T-helper 1 cell treated with Interleukin-12 subunit alpha and Interleukin-12 subunit beta and Interleukin-4 antibody, amounts not matched to agents 30 μg/mL and 1 μg/mL, for 36 hours (primary cell): ENCODE results near the gene FOCAD.
"Not testable (repeated sequence)": the region's sequence is repeated elsewhere in the genome, so short reads cannot be mapped to it uniquely, and the experiment has no call there.

Source experiments
- H3K27ac Mint-ChIP-seq: one replicate; pipeline ENCODE4 v1.8.0; 2021; ENCODE audit warnings: mild to moderate bottlenecking, mixed read lengths
- H3K27me3 Mint-ChIP-seq: one replicate; pipeline ENCODE4 v1.8.0; 2021; ENCODE audit warnings: low read depth, mixed read lengths
- H3K36me3 Mint-ChIP-seq: one replicate; pipeline ENCODE4 v1.8.0; 2021; ENCODE audit warnings: low read depth, mixed read lengths
- H3K4me1 Mint-ChIP-seq: one replicate; pipeline ENCODE4 v1.8.0; 2021; ENCODE audit warnings: low read depth, mixed read lengths
- H3K4me3 Mint-ChIP-seq: one replicate; pipeline ENCODE4 v1.8.0; 2021; ENCODE audit warnings: mild to moderate bottlenecking, moderate library complexity, mixed read lengths
- H3K9me3 Mint-ChIP-seq: one replicate; pipeline ENCODE4 v1.8.0; 2021; ENCODE audit warnings: mixed read lengths

FOCAD gene

DNA sequence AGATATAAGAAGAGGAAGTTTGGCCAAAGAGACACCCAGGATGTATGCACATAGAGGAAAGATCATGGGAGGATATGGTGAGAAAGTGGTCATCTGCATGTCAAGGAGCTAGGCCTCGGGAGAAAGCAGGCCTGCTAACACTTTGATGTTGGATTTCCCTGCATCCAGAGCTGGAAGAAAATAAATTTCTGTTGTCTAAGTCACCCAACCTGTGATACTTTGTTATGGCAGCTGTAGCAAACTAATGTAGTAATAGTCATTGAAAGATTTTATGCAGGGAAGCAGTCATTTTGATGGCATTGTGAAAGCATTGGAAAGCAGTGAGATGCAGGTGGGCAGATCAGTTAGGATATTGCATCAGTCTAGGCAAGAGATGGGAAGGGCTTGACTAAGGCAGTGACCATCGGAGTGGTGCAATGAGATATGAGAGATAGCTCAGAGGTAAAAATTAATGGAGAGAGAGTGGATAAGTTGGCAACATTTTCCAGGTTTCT, 24.5 kb upstream of the FOCAD start:
- H3K4me1 Mint-ChIP-seq, result no peaks in the 10 kb centered on the region

DNA sequence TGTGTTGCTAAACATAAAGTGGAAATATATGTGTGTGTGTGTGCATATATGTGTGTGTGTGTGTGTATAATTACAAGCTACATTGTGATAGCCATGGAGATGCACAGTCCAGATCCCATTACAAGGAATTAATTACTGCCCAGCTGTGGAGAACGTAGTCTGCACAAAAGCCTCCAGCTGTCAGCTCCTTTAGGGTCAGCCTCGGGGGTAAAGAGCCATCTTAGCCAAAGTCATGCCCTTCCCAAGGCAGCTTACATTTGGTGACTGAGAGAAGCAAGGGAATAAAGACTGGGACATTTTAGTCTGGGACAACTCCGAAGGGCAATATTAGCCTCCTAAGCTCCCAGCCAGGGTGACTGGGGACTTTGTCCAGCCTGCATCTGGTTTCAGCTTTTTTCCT, 21.9 kb upstream of the FOCAD start:
- Mint-ChIP-seq H3K9me3 (no peaks in the 10 kb centered on the region), H3K4me1 (no peaks in the 10 kb centered on the region), H3K27me3 (peaks cover 5% of the 10 kb centered on the region), H3K4me3 (no peak overlapping the region), H3K27ac (no peak overlapping the region), H3K36me3 (no peaks in the 10 kb centered on the region)

More for the DNA sequence above, 24.5 kb upstream of the FOCAD start:
- peaks cover 4% of the 10 kb centered on the region for H3K27me3 Mint-ChIP-seq
- H3K36me3 Mint-ChIP-seq, result no peaks in the 10 kb centered on the region
- H3K4me3 Mint-ChIP-seq, result no peak overlapping the region
- H3K27ac Mint-ChIP-seq, result no peak overlapping the region
- H3K9me3 Mint-ChIP-seq, result no peaks in the 10 kb centered on the region

DNA sequence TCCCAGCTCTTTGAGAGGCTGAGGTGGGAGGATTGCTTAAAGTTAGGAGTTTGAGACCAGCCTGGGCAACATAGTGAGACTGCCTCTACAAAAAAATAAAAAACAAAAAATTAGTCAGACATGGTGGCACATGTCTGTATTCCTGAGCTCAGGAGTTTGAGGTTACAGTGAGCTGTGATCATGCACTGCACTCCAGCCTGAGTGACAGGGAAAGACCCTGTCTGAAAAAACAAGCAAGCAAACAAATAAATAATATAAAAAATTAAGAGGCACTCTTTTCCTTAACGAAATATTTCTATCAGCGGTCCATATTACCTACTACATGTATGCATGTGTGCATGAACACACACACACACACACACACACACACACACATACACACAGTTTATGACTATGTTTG, 20.9 kb upstream of the FOCAD start:
- H3K27ac Mint-ChIP-seq, result no peak overlapping the region
- no peaks in the 10 kb centered on the region for H3K4me1 Mint-ChIP-seq
- peaks cover 5% of the 10 kb centered on the region for H3K27me3 Mint-ChIP-seq
- H3K36me3 Mint-ChIP-seq, result no peaks in the 10 kb centered on the region
- H3K4me3 Mint-ChIP-seq, result no peak overlapping the region
- H3K9me3 Mint-ChIP-seq, result no peaks in the 10 kb centered on the region

DNA sequence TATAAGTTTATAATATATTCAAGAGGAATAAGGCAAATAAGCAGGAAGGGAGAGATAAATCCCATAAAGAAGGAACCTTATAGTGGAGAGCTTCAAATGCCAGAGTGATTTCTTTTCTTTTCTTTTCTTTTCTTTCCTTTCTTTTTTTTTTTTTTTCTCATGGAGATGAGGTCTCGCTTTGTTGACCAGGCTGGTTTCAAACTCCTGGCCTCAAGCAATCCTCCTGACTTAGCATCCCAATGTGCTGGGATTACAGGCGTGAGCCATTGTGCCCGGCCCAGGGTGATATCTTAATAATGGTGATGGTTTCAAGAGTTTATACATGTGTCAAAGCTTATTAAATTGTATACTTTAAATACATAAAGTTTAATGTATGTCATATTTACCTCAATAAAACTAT, 19.6 kb upstream of the FOCAD start:
- no peaks in the 10 kb centered on the region for H3K36me3 Mint-ChIP-seq
- peaks cover 5% of the 10 kb centered on the region for H3K27me3 Mint-ChIP-seq
- H3K4me3 Mint-ChIP-seq, result no peak overlapping the region
- no peak overlapping the region for H3K27ac Mint-ChIP-seq
- no peaks in the 10 kb centered on the region for H3K4me1 Mint-ChIP-seq
- H3K9me3 Mint-ChIP-seq, result no peaks in the 10 kb centered on the region

DNA sequence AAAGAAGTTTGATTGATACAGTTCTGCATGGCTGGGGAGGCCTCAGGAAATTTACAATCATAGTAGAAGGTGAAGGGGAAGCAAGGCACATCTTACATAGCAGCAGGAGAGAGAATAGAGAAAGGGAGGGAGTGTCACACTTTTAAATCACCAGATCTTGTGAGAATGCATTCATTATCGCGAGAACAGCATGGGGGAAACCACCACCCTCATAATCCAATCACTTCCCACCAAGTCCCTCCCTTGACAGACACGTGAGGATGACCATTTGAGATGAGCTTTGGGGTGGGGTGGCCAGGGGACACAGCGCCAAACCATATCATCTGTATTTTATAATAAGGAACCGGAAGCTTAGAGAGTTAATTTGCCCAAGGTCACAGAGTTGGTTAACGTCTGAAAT, 13.7 kb upstream of the FOCAD start:
- no peak overlapping the region for H3K4me3 Mint-ChIP-seq
- H3K36me3 Mint-ChIP-seq, result peaks cover 2% of the 10 kb centered on the region
- no peaks in the 10 kb centered on the region for H3K9me3 Mint-ChIP-seq
- peaks cover 5% of the 10 kb centered on the region for H3K27me3 Mint-ChIP-seq
- H3K27ac Mint-ChIP-seq, result no peak overlapping the region
- no peaks in the 10 kb centered on the region for H3K4me1 Mint-ChIP-seq

DNA sequence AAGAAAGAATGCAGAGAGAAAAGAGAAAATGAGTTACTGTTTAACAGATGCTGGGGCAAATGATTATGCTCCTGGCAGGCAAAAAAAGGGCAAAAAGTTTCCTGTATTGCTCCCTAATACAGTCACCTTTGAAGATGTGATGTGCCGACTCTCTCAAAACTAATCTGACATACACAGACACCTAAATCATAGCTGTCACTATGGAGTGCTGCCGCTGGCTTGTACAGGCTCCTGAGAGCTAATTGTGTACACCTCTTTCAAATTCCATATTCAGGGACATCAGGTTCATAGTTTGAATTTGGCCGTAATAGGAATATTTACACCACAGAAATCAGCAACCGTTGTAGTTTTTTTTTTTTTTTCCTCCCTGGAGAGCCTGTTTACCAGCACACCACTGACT, 12.4 kb upstream of the FOCAD start:
- no peak overlapping the region for H3K27ac Mint-ChIP-seq
- no peak overlapping the region for H3K4me3 Mint-ChIP-seq
- no peaks in the 10 kb centered on the region for H3K9me3 Mint-ChIP-seq
- peaks cover 2% of the 10 kb centered on the region for H3K36me3 Mint-ChIP-seq
- H3K27me3 Mint-ChIP-seq, result peaks cover under 1% of the 10 kb centered on the region
- H3K4me1 Mint-ChIP-seq, result no peaks in the 10 kb centered on the region

DNA sequence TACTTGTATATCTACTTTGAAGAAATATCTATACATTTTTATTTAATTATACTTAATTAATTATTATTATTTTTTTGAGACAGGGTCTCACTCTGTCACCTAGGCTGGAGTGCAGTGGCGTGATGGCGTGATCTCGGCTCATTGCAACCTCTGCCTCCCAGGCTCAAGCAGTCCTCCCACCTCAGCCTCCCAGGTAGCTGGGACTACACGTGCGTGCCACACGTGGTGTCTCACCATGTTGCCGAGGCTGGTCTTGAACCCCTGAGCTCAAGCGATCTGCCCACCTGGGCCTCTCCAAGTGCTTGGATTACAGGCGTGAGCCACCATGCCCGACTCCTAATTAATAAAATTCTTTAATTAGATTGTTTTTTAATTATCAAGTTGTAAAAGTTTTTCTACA, 10.5 kb upstream of the FOCAD start:
- not testable (repeated sequence) for H3K27ac Mint-ChIP-seq, H3K36me3 Mint-ChIP-seq, H3K4me3 Mint-ChIP-seq, H3K4me1 Mint-ChIP-seq, H3K27me3 Mint-ChIP-seq, H3K9me3 Mint-ChIP-seq

DNA sequence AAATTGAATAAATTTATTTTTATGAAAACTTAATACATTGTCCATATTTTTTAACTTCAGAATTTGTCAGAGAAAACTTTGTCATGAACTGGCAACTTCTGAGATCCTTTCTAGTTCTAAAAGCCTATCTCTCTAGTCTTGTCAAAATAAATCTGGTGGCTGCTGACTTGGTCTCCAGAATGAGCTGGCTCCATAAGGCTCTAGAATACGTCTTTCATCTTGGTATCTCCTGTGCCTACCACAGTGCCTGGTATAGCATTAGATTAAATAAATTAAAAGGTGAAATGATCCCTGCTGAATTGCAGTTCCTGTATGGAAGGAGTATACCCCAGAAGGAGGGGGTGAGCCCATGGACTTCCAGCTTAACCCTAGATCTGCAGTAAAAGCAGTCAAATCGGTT, 2.6 kb upstream of the FOCAD start:
- Mint-ChIP-seq H3K4me1 (peaks cover 16% of the 10 kb centered on the region), H3K27ac (no peak overlapping the region), H3K9me3 (no peaks in the 10 kb centered on the region), H3K4me3 (no peak overlapping the region), H3K36me3 (peaks cover 3% of the 10 kb centered on the region), H3K27me3 (no peaks in the 10 kb centered on the region)

DNA sequence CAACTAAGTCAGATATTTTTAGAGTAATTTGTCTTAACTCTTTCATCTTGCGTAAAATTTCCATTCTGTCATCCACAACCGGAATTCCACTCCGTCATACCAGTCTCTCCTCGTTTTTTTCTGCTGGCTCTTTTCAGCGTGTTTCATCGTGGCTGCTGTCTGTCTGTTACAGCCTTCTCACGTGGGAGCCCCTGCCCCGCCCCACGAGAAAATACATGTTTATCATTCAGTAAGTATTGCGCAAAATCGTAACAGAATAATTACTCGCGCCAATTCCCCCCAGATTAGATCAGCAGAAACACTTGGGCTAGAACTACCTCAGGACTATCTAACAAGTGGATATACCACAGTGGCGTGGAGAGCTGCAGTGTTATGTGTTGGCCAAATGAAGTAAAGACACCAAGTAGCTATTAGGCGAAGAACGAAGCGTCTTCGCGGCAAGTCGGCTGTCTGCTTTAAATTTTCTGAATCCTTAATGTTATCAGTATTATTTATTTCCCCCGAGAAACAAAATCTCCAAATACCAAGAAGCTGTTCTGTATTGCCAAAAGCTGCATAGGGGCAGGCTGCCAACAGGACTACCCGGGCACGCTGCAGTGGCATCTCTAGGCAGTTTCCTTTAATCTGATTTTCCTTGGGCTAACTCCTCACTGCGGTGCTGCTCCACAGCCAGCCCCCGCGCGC, 566 bp upstream of the FOCAD start:
- no peaks in the 10 kb centered on the region for H3K9me3 Mint-ChIP-seq
- peaks cover 16% of the 10 kb centered on the region for H3K4me1 Mint-ChIP-seq
- no peaks in the 10 kb centered on the region for H3K27me3 Mint-ChIP-seq
- peaks cover 3% of the 10 kb centered on the region for H3K36me3 Mint-ChIP-seq
- peak overlapping the region; percentile 88 for H3K4me3 Mint-ChIP-seq
- peak overlapping the region; percentile 67 for H3K27ac Mint-ChIP-seq

DNA sequence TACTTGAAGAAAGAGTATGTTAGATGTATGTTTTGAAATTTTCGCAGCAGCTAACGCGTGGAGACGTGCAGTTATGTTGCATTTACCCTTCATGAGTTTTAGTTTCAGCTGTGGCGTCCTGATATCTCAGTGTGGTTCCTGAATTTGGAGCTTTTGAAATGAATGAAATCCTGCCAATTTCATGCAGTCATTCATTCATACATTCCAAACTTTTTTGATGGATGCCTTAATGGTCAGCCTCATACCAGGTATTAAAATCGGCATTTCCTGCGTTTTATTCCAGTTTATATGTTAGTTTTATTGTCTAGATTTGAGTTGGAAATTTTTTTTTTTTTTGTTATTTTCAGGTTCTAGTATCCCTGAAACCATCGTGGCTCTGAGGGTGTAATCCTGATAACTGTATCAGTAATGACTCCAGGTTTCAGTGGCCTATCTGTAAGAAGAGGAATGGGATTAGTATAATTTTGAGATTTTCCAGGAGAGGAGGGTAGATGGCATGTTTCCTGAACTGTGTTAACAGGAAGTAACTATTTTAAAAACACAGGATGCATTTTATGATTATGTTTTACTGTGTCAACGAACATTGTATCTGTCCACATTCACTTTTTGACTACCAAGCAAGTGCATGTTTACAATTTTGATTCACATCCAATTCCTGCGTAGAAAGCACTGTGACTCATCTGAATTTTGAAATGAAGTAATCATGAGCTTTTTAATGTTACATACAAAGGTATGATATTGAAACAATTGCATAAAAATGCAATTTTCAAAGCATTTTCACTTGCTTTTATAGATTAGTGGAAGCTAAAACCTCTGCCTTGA, 1.0 kb downstream of the FOCAD start:
- peak overlapping the region; percentile 87 for H3K27ac Mint-ChIP-seq

DNA sequence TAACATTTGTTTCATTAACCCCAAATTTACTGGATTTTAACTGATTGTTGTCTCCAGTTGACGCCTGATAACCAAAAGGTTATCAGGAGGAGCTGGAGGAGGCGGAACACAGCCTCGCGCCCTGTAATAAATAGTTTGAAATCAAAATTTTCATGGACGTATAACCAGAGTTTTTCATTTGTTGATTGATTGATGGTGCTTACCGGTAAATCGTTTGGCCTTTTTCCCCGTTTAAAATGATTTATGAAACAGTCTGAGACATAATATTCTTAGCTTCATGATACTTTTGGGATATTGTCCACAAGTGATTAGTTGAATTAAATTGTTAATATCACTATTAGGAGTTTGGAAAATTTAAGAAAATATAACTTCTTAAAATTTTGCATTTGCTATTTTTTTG, 1.7 kb downstream of the FOCAD start:
- no peak overlapping the region for H3K4me3 Mint-ChIP-seq
- H3K9me3 Mint-ChIP-seq, result no peaks in the 10 kb centered on the region
- peaks cover 3% of the 10 kb centered on the region for H3K36me3 Mint-ChIP-seq
- H3K27ac Mint-ChIP-seq, result no peak overlapping the region
- no peaks in the 10 kb centered on the region for H3K27me3 Mint-ChIP-seq
- H3K4me1 Mint-ChIP-seq, result peaks cover 13% of the 10 kb centered on the region

More for the DNA sequence above, 1.0 kb downstream of the FOCAD start:
- peaks cover 13% of the 10 kb centered on the region for H3K4me1 Mint-ChIP-seq
- H3K36me3 Mint-ChIP-seq, result peaks cover 3% of the 10 kb centered on the region
- peak overlapping the region; percentile 88 for H3K4me3 Mint-ChIP-seq
- H3K9me3 Mint-ChIP-seq, result no peaks in the 10 kb centered on the region
- H3K27me3 Mint-ChIP-seq, result no peaks in the 10 kb centered on the region

DNA sequence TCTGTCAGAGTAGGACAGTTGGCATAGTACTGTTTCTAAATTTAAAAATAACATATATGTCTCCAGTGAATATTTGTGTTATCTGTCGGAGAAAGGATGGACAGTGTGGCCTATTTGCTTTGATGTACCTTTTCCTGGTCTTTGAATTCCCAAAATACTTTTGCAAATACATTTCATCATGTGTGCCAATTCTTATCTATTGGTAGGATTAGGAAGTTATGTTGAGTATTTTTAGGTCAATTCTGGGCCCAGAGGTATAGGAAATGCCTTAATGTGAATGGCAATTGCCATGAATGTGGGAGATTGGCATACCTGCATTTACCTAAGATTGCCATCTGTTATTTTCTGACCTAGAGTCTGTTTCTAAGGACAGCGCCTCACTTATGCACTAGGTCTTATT, 5.8 kb downstream of the FOCAD start:
- Mint-ChIP-seq H3K4me1 (peaks cover 10% of the 10 kb centered on the region), H3K27ac (no peak overlapping the region), H3K9me3 (no peaks in the 10 kb centered on the region), H3K27me3 (no peaks in the 10 kb centered on the region), H3K4me3 (no peak overlapping the region), H3K36me3 (peaks cover 3% of the 10 kb centered on the region)

DNA sequence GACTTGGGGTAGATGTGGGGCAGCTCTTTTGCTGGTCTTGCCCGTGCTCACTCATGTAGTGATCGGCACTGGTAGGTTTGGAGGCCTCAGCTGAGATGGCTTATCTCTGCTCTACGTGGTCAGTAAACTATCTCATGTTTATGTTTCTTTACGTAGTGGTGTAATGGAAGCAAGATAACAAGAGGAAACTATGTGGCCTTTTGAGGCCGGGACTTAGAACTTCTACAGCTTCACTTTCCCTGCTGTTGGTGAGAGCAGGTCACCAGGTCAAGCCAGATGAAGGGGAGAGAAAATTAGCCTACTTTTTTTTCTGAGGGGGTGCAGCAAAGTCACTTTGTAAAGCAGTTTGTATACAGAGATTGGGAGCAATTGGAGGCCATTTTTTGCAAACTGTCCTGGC, 8.5 kb downstream of the FOCAD start:
- H3K9me3 Mint-ChIP-seq, result no peaks in the 10 kb centered on the region
- H3K4me1 Mint-ChIP-seq, result peaks cover 4% of the 10 kb centered on the region
- H3K27me3 Mint-ChIP-seq, result no peaks in the 10 kb centered on the region
- H3K27ac Mint-ChIP-seq, result no peak overlapping the region
- no peak overlapping the region for H3K4me3 Mint-ChIP-seq
- H3K36me3 Mint-ChIP-seq, result peaks cover 2% of the 10 kb centered on the region

DNA sequence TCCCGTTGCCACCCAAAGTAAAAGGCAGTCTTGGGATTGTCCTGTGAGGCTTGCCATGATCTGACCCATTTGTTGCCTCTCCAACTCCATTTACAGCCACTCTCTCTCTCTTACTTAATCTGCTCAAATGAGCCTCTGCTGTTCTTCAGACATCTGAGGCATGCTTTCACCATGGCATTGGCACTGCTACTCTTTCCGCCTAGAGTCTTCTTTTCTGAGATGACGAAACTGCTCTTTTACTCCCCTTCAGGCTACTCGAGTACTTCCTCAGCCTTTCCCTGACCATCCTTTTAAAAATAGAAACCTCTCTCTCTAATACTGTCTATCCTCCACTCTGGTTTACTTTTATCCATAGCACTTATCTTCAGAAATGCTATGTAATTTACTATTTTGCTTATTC, 9.0 kb downstream of the FOCAD start:
- H3K4me1 Mint-ChIP-seq, result peaks cover 4% of the 10 kb centered on the region

DNA sequence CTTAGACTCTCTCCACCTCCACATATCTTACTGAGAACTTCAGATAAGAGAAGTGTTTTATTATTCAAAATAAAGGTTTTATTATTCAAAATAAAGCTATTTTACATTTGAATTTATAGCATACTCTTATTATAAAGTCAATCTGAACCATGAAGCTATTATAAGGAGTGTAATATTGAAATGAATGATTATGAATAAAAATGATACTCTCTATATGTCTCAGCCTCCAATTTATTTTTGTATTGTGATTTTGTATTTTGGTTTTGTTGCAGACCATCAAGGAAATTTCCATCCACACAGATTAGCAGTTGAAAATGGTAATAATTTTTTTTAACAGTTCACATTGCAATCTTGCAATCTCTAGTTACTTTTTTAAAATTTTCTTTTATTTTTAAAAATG, 10.2 kb downstream of the FOCAD start:
- no peak overlapping the region for H3K27ac Mint-ChIP-seq
- H3K4me1 Mint-ChIP-seq, result peaks cover 8% of the 10 kb centered on the region
- no peaks in the 10 kb centered on the region for H3K9me3 Mint-ChIP-seq
- peaks cover 2% of the 10 kb centered on the region for H3K36me3 Mint-ChIP-seq
- no peaks in the 10 kb centered on the region for H3K27me3 Mint-ChIP-seq
- no peak overlapping the region for H3K4me3 Mint-ChIP-seq

More for the DNA sequence above, 9.0 kb downstream of the FOCAD start:
- Mint-ChIP-seq H3K27ac (no peak overlapping the region), H3K4me3 (no peak overlapping the region), H3K36me3 (peaks cover 2% of the 10 kb centered on the region), H3K9me3 (no peaks in the 10 kb centered on the region), H3K27me3 (no peaks in the 10 kb centered on the region)
